NCI-H2107 (cell line): Measurements from ENCODE around the gene SEC11A.
A peak's percentile ranks its signal among the peaks of the same experiment; 100 is the strongest.
"Not testable (repeated sequence)": the region's sequence is repeated elsewhere in the genome, so short reads cannot be mapped to it uniquely, and the experiment has no call there.

Source experiments
- DNase-seq: peaks from one replicate; lab custom pipeline; 2025; lab: John Stamatoyannopoulos, UW

The SEC11A gene

DNA sequence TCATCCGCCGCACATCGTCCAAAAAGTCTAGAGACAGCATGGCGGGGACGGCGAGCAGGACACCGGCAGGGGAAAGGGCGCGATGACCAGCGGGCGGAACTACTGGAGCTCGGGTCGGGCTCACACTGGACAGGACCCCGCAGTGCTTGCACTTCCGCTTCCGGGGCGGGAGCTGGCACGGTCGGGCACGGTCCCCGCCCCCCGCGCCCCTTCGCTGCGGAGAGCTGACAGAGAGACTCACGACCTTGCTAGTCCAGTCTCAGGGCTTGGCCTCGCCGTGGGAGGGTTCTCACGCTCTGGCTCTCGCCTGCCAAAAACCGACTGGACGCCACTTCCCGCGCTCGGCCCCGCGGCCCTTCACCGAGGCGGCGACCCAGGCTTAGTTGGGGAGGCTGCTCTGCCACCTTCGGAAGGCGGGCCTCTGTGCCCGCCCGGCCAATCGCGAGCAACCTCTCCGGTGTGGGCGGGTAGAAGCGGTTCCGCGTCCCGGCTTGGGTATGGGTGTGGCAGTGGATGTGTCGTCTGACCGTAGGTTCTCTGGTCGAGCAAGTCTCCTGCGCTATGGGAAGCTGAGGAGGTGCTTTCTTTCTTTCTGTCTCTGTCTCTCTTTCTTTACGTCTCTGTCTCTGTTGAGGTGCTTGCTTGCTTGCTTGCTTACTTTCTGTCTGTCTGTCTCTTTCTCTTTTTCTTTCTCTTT is at the start of gene SEC11A:
Gene SEC11A (minus strand): TSS at position 104 of the 697 bp plus-strand sequence. CDS start 64 bp downstream, at position 40.
- peak; percentile 54 for DNase-seq

DNA sequence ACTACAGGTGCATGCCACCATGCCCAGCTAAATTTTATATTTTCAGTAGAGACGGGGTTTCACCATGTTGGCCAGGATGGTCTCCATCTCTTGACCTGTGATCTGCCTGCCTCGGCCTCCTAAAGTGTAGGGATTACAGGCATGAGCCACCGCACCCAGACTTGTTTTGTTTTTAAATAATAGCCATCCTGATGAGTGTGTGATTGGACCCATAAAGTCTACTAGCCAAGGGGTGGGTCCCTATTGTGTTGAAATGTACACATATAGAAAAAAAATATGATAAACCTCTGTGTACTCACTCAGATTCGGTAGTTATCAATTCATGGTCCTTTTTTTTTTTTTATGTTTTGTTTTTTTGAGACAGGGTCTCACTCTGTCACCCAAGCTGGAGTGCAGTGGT is 49.7 kb upstream of the SEC11A start:
- no peak for DNase-seq

DNA sequence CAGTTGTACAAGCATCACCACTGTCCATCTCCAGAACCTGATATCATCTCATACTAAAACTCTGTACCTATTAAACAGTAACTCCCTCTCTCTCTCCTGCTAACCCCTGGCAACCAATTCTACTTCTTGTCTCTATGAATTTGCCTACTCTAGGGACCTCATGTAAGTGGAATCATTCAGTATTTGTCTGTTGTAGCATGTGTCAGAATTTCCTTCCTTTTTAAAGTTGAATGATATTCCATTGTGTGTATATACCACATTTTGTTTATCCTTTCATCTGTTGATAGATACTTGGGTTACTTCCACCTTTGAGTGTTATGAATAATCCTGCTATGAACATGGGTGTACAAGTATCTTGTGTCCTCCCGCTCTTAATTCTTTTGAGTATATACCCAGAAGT is 49.0 kb upstream of the SEC11A start:
- no peak for DNase-seq

DNA sequence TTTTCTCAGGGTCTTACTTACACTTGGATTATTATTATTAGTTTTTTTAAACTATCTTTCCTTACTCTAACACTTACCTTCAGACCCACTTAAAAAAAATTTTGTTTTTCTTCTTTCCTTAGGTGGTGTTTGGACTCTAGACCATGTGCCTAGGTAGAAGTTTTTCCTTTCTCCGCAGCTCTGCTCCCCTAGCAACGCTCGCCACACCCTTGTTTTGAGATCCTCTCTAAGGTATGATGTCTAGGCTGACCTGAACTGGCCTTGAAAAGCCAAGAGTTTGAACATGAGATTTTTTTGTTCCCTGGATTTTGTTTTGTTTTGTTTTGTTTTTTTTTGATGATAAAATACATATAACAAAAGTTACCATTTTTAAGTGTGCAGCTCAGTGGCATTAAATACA is 48.6 kb upstream of the SEC11A start:
- DNase-seq, result no peak

DNA sequence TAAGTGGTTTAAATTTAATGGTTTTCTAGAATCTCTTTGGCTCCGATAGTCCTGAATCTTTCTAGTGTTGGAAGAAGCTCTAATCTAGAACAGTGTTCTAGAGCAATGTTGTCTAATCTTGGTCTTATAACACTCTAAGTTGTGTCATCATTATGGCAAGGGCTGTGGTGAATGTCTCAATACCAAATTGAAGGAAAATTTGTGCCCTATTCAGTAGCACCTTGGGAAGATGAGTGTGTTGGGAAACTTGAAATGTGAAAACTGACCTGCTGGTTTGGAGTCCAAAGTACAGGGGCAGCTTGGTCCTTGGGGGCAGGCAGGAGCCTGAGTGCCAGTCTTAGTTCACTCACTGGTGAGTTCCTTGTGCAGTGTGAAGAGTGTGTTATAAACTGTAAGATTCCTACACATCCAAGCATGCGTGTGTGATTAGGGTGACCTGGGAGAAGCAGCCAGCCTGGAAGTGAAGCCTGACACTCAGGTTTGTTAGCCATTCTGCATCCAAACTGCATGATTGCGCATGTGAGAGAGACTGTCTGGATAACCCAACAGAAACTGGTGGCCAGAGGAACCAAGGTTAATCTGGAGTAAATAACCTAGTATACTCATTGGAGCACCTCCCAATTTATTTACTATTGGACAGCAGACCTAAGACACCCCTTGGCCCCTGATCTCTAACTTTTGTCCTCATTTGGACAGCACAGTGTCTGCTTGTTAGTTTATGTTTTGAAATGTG is 47.1 kb upstream of the SEC11A start:
- DNase-seq, result no peak

DNA sequence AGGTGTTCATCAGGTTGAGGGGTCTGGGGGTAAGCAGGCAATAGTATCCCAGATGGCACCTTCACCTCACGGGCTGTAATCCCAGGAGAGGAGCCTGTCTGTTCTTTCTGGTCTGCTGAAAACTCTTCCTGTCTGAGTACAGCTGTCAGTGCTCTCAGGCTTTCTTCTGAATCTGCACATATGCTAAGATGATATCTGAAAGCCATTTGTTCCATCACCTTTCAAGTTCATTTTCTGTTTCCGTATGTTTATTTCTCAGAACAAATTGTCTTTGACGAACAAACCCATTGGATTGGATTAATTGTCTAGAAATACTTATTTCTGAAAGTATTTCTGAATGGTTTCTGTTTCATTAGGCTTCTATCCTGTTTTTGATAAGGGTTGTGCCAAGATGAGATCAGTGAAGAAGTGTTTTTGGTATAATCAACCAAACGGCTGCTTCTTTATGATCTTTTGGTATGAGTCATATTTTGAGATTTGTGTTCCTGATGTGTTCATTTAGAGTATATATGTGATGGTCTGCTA is 45.7 kb upstream of the SEC11A start:
- DNase-seq, result no peak

DNA sequence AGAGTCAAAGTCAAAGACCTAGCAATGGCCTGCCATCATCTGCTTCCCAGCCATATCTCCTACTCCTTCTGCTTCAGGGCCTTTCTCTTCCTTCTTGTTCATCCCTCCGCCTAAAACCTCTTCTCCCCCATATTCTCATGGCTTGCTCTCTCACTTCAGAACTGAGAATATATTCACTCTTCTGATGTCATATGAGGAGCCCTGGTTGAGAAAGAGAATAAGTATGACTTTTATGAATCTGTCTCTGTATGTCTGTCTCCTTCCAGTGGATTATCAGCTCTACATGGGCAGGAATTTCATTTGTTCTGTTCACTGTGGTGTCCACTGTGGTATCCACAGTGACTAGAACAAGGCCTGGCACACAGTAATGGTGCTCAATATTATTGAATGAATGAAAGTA is 44.3 kb upstream of the SEC11A start:
- no peak for DNase-seq

DNA sequence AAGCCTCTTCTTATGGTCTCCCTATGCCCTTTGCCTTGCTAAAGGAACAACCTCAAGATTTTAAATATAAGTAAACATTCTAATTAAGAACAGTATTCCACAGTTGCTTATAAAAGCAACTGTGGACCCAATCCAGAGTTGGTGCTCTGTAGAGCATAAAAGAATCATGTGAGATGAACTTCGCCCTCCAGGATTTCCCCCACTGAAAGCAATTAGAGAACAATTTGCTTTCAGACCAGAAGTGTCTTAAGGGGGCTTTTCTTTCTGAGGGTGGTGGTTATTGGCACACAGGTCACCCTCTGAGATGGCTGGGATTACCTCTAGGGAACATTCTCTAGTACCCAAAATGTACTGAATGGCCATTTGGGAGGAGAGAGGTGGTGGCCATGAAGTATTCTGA is 43.1 kb upstream of the SEC11A start:
- no peak for DNase-seq

DNA sequence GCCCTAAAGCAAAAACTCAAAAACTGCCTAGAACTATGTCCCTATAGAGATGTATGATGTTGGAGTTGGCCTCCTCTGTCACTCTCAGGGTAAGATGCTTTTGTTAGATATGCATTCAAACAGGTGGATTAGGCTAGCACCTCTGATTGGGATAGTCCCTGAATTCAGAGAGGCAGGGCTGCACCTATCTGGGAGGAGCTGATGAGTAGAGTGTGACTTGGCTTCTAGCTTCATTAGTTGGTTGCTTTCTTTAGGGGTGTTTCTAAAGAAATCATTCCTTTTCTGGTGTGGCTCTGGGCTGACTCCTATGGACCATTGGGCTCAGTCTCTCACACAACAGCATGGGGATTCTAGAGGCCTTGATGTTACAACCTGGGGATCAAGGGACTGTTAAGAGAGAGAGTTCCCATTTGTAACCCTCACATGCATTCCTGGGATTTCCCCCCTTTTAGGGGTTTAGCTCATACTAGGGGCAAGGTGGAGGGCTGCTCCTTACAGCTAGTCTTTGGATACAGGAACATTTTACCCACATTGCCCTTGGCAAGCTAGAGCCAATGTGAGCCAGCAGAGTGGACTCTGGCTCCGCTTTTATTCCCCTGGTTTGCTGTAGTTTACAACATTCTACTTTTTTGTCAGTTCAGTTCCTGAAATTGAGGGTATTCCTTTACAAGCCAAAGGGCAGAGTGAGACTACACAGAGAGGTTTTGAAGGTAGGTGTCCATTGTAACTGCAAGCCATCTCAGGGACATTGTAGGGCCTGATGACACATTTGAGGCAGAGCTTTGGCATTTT is 40.0 kb upstream of the SEC11A start:
- no peak for DNase-seq

GRCh38 chr15:84754889-84755288 is 39.0 kb upstream of the SEC11A start:
- DNase-seq, result not testable (repeated sequence)

- DNase-seq, result no peak
Observed at GRCh38 chr15:84752700-84753099, 36.8 kb upstream of the SEC11A start.

DNA sequence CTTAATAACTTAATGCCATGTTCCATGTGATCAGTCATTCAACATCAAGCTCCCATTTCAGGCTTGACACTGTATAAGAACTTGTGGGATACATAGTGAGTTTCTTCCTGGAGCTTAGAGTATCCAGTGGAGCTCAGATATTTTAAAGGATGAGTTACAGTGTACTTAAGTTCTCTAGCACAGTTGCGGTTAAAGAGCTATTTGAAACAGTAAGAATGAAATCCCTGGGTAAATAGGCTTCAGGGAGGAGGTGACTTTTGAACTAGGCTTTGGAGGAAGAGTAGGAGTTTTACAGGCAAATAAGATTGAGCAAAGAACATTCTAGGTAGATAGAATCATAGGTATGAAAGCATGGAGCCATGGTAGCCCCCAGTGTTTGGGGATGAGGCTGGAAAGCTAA is 36.3 kb upstream of the SEC11A start:
- no peak for DNase-seq

DNA sequence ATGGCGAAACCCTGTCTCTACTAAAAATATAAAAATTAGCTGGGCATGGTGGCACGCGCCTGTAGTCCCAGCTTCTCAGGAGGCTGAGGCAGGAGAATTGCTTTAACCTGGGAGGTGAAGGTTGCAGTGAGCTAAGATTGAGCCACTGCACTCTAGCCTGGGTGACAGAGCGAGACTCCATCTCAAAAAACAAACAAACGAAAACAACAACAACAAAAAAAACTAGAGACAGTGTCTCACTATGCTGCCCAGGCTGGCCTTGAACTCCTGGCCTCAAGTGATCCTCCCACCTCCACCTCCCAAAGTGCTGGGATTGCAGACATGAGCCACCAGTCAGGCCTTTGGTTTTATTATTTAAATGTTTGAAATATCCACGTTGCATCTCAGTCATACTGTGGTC is 35.8 kb upstream of the SEC11A start:
- not testable (repeated sequence) for DNase-seq

GRCh38 chr15:84750583-84751092 is 34.7 kb upstream of the SEC11A start:
- no peak for DNase-seq

GRCh38 chr15:84749111-84749991 is 33.4 kb upstream of the SEC11A start:
- DNase-seq, result no peak

GRCh38 chr15:84748274-84749110 is 32.6 kb upstream of the SEC11A start, which contains the start of gene ZNF592:
Gene ZNF592, plus strand, starts transcription at chr15:84748592. Its CDS starts 34,084 bp downstream, at chr15:84782676.
- DNase-seq, result peak; percentile 18

DNA sequence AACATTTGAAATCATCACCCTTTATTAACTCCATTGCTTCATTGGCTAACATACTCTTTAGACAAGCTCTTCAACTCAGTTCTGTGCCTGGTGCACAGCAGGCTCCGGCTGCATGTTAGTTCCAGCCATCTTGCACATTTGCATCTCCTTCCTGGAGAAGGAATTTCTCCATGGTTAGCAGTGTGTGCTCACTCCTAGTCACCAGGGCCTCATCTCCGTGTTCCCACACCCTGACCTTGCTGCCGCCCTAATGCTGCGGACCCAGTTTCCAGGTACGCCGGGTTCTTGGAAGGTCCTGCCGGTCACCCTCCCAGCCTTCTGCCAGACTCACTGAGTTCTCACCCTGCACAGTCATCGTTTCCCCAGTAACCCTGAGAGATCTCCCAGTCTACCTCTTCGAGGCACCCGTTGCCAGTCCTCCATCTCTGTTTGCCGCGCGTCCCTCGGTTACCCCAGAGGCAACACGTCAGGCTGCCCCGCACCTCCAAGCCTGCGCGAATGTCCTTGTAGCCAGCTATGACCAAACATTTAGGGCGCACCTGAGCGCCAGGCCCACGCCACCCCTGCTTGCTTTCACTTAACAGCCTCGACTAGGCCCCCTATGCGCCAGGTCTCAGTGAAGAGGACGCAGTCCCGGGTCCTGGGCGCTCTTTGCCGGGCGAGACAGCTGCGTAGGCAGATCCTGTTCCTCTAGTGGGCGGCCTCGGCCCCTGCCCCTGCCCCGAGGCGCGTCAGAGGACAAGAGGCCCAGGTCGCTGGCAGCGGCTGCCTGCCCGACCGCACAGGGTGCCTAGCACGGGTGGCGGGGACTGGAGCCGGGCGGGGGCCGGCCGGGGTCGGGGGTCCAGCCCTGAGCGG is 31.7 kb upstream of the SEC11A start:
- DNase-seq, result no peak

- no peak for DNase-seq
Observed at GRCh38 chr15:84741121-84741520, 25.2 kb upstream of the SEC11A start.

DNA sequence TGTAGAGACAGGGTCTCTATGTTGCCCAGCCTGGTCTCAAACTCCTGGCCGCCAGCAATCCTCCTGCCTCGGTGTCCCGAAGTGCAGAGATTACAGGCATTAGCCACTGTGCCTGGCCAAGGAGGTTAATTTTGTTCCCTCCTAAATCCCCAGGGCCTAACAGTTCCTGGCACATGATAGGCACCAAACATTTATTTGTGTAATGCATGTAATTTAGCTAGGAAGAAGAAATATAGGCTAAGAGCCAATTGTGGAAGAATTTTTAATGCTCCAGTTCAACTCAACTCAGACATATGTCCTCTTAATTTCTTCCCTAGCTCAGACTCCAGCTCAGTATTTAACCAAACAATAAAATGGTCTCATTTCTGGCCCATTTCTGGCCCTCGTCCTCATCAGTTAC is 24.8 kb upstream of the SEC11A start:
- DNase-seq, result no peak
